RWPE2 (cell line): ENCODE measurements around the gene COL26A1.

Experiments used
- ATAC-seq: fragments of 200-7000 bp; cut with Tn5 transposase; 3 replicates; pipeline ENCODE4 v1.9.1; 2021; ENCODE audit warnings: low read depth
- DNase-seq: peaks from one replicate; pipeline ENCODE4 v3.0.0-alpha.2; 2020; ENCODE audit warnings: low spot score
- H3K27ac ChIP-seq: fragments of 450-650 bp; 2 replicates; pipeline ENCODE4 v1.5.1; 2017; ENCODE audit warnings: mild to moderate bottlenecking; ENCODE audit not compliant: poor library complexity, severe bottlenecking
- H3K27me3 ChIP-seq: fragments of 250-450 bp; sonication (Bioruptor Pico); 2 replicates; pipeline ENCODE4 v1.5.1; 2021; ENCODE audit warnings: mild to moderate bottlenecking, moderate library complexity; ENCODE audit not compliant: insufficient read depth, poor library complexity, severe bottlenecking
- H3K36me3 ChIP-seq: fragments of 250-450 bp; sonication (Bioruptor Pico); 2 replicates; pipeline ENCODE4 v1.5.1; 2020; ENCODE audit warnings: low read depth, mild to moderate bottlenecking, moderate library complexity
- H3K4me1 ChIP-seq: fragments of 250-450 bp; sonication (Bioruptor Pico); 2 replicates; pipeline ENCODE4 v1.5.1; 2021; ENCODE audit warnings: mild to moderate bottlenecking, moderate library complexity; ENCODE audit not compliant: insufficient read depth, poor library complexity, severe bottlenecking
- H3K4me3 ChIP-seq: fragments of 250-450 bp; sonication (Bioruptor Pico); 2 replicates; pipeline ENCODE4 v1.5.1; 2021; ENCODE audit warnings: mild to moderate bottlenecking, moderate library complexity; ENCODE audit not compliant: severe bottlenecking
- H3K9me3 ChIP-seq: fragments of 250-450 bp; sonication (Bioruptor Pico); 2 replicates; pipeline ENCODE4 v1.5.1; 2021; ENCODE audit warnings: mild to moderate bottlenecking, moderate library complexity; ENCODE audit not compliant: severe bottlenecking
- TF ChIP-seq, protein P1 (sequence below): fragments of 450-650 bp; IDR thresholded peaks from one replicate; pipeline ENCODE4 v1.5.1; 2017; ENCODE audit warnings: mild to moderate bottlenecking, moderate library complexity; ENCODE audit not compliant: poor library complexity, severe bottlenecking

COL26A1 gene

DNA sequence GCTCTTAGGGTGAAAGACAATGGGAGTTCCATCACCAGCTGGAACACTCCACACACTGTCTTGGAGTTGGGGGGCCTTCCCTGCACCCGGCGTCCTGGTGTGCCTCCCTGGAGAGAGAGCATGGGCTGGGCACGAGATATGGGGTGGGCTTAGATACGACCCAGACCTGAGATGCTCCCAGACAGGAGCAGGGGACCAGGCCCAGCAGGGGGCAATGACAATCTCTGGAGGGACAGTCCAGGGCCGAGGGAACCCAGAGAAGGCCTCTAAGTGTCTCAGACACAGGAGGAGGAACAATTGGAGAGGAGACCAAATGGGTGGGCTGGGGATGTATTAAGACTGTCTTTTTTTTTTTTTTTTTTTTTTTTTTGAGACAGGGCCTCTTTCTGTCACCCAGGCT lies 226.4 kb downstream of the COL26A1 start:
- no peak overlapping the region for H3K4me3 ChIP-seq
- DNase-seq (peak; percentile 19), ATAC-seq (no peak)
- H3K4me1 ChIP-seq = no peaks in the 10 kb centered on the region
- no peak overlapping the region for H3K27ac ChIP-seq
- H3K36me3 ChIP-seq = no peaks in the 10 kb centered on the region
- TF ChIP-seq, protein P1, sequence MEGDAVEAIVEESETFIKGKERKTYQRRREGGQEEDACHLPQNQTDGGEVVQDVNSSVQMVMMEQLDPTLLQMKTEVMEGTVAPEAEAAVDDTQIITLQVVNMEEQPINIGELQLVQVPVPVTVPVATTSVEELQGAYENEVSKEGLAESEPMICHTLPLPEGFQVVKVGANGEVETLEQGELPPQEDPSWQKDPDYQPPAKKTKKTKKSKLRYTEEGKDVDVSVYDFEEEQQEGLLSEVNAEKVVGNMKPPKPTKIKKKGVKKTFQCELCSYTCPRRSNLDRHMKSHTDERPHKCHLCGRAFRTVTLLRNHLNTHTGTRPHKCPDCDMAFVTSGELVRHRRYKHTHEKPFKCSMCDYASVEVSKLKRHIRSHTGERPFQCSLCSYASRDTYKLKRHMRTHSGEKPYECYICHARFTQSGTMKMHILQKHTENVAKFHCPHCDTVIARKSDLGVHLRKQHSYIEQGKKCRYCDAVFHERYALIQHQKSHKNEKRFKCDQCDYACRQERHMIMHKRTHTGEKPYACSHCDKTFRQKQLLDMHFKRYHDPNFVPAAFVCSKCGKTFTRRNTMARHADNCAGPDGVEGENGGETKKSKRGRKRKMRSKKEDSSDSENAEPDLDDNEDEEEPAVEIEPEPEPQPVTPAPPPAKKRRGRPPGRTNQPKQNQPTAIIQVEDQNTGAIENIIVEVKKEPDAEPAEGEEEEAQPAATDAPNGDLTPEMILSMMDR = no peak
- H3K27me3 ChIP-seq = no peaks in the 10 kb centered on the region
- no peaks in the 10 kb centered on the region for H3K9me3 ChIP-seq

DNA sequence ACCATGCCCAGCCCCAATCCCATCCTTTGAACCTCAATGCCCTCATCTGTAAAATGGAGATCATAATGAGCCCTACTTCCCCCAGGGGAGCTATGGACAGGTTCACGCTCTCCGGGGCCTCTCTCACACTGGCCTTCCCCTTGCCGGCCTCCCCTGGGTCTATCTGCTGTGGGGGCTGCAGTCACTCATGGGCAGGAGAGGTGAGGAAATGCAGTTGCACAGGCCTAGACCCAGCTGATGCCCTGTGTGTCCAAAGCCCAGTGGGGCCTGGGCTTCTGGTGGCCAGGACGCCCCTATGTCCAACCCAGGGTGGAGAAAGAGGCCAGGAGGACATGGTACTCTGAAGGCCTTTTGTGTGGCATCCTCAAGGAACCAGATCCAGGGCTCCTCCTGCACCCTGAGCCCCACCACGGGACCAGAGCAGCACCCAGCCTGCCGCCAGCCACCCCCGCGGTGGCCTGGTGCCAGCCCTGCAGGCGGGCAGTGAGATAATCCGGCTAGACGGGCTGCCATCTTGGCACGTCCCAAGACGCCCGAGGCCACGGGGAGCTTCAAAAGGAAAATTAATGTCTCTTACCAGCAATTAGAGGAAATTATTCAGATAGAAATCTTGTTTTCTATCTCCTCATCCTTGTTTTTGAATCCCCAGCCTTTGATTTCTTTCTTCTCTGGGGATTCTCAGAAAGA lies 227.4 kb downstream of the COL26A1 start:
- no peak for ATAC-seq
- no peak overlapping the region for H3K4me3 ChIP-seq
- H3K4me1 ChIP-seq = no peaks in the 10 kb centered on the region
- H3K36me3 ChIP-seq = no peaks in the 10 kb centered on the region
- no peaks in the 10 kb centered on the region for H3K27me3 ChIP-seq
- peak; percentile 25 for DNase-seq
- H3K9me3 ChIP-seq = no peaks in the 10 kb centered on the region
- TF ChIP-seq, protein P1 = no peak
- H3K27ac ChIP-seq = no peak overlapping the region

DNA sequence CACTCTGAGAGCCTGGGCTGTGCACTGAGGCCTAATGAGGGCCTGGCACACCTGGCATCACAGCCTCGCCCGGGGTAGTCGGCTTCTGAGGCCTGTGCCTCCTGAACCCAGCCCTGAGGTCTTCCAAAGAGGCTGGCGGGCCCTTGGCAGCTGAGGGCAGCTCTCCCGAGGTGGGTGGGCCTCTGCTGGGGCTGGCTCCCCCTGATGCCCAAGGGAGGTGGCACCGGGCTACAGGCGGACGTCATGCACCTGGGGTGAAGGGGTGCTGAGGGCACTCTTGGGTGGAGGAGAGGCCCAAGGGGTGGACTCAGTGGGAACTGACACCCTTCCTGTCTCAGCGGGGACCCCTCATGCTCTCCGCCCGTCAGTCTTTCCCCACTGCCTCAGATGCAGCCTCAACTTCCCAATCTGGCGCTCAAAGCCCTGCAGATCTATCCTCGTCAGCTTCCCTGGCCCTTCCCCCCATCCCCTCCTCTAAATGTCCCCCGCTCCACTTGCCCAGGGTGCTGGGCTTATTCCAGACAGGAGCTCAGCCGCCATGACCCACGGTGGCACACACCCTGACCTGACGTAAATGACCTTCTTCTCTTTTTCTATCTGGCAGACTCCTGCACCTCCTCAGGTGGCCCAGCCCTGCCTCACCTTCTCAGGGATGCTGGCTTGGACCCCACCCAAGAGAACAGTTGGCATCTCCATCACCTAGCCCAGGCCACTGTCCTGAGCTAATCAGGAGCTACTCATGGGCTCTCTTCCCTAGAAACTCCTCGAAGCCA lies 228.2 kb downstream of the COL26A1 start:
- H3K36me3 ChIP-seq = no peaks in the 10 kb centered on the region
- TF ChIP-seq, protein P1 = no peak
- H3K9me3 ChIP-seq = no peaks in the 10 kb centered on the region
- no peak overlapping the region for H3K27ac ChIP-seq
- H3K4me3 ChIP-seq = no peak overlapping the region
- H3K27me3 ChIP-seq = no peaks in the 10 kb centered on the region
- no peaks in the 10 kb centered on the region for H3K4me1 ChIP-seq
- no peak for ATAC-seq
- peak; percentile 40 for DNase-seq

DNA sequence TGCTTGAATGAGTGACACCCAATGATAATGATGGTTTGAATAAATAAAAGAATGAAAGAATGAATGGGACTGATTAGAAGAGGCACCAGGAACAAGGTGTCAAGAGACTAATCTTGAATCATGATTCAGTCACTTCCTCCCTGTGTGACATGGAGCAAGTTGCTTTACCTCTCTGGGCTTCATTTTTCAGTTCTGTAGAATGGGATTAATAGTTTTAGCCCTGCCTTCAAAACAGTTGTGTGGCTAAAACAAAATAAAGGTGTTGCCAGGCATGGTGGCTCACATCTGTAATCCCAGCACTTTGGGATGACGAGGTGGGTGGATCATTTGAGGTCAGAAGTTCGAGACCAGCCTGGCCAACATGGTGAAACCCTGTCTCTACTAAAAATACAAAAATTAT lies 228.8 kb downstream of the COL26A1 start:
- H3K27ac ChIP-seq = no peak overlapping the region
- no peak overlapping the region for H3K4me3 ChIP-seq
- H3K27me3 ChIP-seq = no peaks in the 10 kb centered on the region
- peak; percentile 2 for DNase-seq
- no peak for ATAC-seq
- no peaks in the 10 kb centered on the region for H3K9me3 ChIP-seq
- TF ChIP-seq, protein P1 = no peak
- H3K4me1 ChIP-seq = no peaks in the 10 kb centered on the region
- H3K36me3 ChIP-seq = no peaks in the 10 kb centered on the region

DNA sequence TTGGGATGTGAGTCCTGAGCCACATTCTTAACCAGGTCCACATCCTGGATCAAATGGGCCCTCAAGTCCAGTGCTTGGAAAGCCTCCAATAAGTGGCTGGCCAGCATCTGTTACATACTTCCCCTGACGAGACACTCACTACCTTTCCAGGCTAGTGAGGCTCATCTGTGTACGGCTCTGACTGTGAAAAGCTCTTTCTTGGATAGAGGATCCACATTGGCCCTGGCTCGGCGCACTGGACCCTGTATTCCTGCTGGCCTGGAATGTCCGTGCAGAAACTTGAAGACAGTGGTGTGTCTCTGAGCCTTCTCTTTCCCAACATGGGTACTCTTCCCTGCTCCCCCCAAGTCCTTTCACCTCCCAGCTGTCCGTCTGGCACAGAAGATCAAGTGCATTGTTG lies 230.9 kb downstream of the COL26A1 start:
- Histone ChIP-seq H3K4me3 (no peak overlapping the region), H3K36me3 (no peaks in the 10 kb centered on the region), H3K9me3 (no peaks in the 10 kb centered on the region), H3K27me3 (no peaks in the 10 kb centered on the region), H3K27ac (no peak overlapping the region), H3K4me1 (peaks cover 5% of the 10 kb centered on the region)
- TF ChIP-seq, protein P1 = no peak
- ATAC-seq = no peak
- DNase-seq = peak; percentile 19
